ENCODE results near the gene RUSC2.

DNA sequence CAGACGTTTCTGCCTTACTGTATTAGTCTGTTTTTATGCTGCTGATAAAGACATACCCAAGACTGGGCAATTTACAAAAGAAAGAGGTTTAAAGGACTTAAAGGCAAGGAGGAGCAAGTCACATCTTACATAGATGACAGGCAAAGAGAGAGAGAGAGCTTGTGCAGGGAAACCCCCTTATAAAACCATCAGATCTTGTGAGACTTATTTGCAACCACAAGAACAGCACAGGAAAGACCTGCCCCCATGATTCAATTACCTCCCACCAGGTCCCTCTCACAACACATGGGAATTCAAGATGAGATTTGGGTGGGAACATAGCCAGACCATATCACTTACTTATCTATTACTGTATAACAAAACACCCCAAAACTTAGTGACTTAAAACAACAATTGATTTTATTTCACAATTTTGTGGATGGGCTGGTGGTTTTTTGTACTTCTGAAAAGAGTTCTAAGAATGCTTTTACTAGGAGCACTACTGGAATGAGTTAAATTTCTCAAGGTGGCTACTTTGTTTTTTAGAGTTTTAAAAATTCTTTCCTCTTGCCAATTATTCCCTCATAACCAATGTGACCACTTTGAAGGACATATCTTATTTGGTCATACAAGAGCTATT lies 10.3 kb downstream of the RUSC2 start:
- TF ChIP-seq EZH2 (IDR thresholded peaks at IDR 0.05), result no peak
- no peak for TF ChIP-seq POLR2AphosphoS5 (IDR thresholded peaks at IDR 0.05; ENCODE audit: borderline replicate concordance, low read depth, low read length)
